Epithelial cell of esophagus (primary cell): ENCODE measurements around the gene SASH3.
A peak's percentile ranks its signal among the peaks of the same experiment; 100 is the strongest.

ENCODE experiments used
- DNase-seq: peaks from one replicate; pipeline ENCODE4 v3.0.0; 2010; ENCODE audit warnings: low read depth
- H3K4me3 ChIP-seq: 2 replicates; pipeline ENCODE4 v1.5.1; 2011; ENCODE audit warnings: mild to moderate bottlenecking, low read length, control low read depth
- CTCF ChIP-seq: IDR thresholded peaks from 2 replicates; pipeline ENCODE4 v1.5.1; 2011; ENCODE audit warnings: low read depth, mild to moderate bottlenecking, low read length, control low read depth, inconsistent platforms; ENCODE audit not compliant: insufficient read depth; ENCODE audit errors: missing control alignments

SASH3 gene

GRCh38 chrX:129797251-129797906 lies 17.6 kb downstream of the SASH3 start:
- H3K4me3 ChIP-seq: no peak overlapping the region
- no peak for DNase-seq
- no peak for TF ChIP-seq CTCF

- no peak for DNase-seq
- H3K4me3 ChIP-seq: no peak overlapping the region
- no peak for TF ChIP-seq CTCF
Observed at GRCh38 chrX:129798456-129798855, 18.7 kb downstream of the SASH3 start.

- TF ChIP-seq CTCF: no peak
Observed at GRCh38 chrX:129798888-129799287, 19.1 kb downstream of the SASH3 start.

GRCh38 chrX:129800186-129800585 lies 20.4 kb downstream of the SASH3 start:
- no peak for TF ChIP-seq CTCF

More at GRCh38 chrX:129798888-129799287, 19.1 kb downstream of the SASH3 start:
- DNase-seq: peak; percentile 7
- no peak overlapping the region for H3K4me3 ChIP-seq

GRCh38 chrX:129802863-129803262 lies 23.1 kb downstream of the SASH3 start:
- TF ChIP-seq CTCF: no peak
- no peak overlapping the region for H3K4me3 ChIP-seq

More at GRCh38 chrX:129800186-129800585, 20.4 kb downstream of the SASH3 start:
- H3K4me3 ChIP-seq: no peak overlapping the region
- no peak for DNase-seq

GRCh38 chrX:129804806-129805205 lies 25.1 kb downstream of the SASH3 start:
- no peak for TF ChIP-seq CTCF
- H3K4me3 ChIP-seq: no peak overlapping the region
- DNase-seq: no peak

More at GRCh38 chrX:129802863-129803262, 23.1 kb downstream of the SASH3 start:
- no peak for DNase-seq

- no peak for DNase-seq
- no peak overlapping the region for H3K4me3 ChIP-seq
- TF ChIP-seq CTCF: no peak
Observed at GRCh38 chrX:129808158-129808828, 28.5 kb downstream of the SASH3 start.
